Head of caudate nucleus (tissue), 42 donors: ENCODE data around the gene KRT26.
A peak's percentile ranks its signal among the peaks of the same experiment; 100 is the strongest.

Experiments
- DNase-seq, 42 donors: peaks; one replicate each; pipeline versions ENCODE4 v3.0.0 to v3.0.0-alpha.2; 2020 to 2021; ENCODE audit warnings: mixed read lengths in 7 of 42
- intact Hi-C: fragments of 100-400 bp; cut with DNase I; formaldehyde crosslinking; loops from one replicate; pipeline ENCODE4 v1.15.0; 2022

Gene KRT26

DNA sequence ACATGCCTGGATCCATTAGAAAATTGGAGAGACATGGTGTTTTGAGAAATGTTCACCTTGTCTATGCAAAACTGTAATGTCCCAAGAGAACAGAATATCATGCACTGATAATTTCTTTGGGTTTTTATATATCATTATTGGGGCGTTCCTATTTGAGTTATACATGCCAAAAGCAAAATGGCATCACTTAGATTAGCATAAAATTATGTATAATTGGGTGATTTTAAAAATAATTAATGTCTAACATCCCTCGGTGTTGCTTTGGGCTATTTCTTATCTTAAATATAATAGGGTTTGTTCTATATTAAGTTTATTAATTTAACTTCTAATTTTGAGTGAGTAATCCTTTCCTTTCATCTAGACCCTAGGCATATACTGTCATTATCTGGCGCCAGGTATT, 27.9 kb upstream of the KRT26 start, which contains the start of gene KRT28:
TSS of gene KRT28 (minus strand) at position 101 of the 400 bp plus-strand sequence. CDS start at position 35, 66 bp downstream.
- no peak for DNase-seq
- intact Hi-C loops, result no loop called here

DNA sequence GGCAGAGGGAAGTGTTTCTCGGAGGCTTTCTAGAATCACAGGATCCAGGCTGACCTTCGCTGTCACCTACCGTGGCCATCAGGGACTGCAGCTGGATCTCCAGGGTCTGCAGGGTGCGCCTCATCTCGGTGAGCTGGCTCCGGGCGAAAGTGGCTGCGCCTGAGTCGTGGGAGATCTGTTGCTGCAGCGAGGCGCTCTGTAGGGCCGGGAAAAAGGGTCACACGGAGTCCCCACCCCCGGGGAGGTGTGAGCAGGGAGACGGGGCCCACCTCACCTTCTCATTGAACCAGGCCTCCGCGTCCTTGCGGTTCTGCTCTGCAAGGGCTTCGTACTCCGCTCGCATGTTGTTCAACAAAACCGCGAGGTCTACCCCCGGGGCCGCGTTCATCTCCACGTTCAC, 24.8 kb upstream of the KRT26 start:
- intact Hi-C loops, result no loop called here
- no peak for DNase-seq

DNA sequence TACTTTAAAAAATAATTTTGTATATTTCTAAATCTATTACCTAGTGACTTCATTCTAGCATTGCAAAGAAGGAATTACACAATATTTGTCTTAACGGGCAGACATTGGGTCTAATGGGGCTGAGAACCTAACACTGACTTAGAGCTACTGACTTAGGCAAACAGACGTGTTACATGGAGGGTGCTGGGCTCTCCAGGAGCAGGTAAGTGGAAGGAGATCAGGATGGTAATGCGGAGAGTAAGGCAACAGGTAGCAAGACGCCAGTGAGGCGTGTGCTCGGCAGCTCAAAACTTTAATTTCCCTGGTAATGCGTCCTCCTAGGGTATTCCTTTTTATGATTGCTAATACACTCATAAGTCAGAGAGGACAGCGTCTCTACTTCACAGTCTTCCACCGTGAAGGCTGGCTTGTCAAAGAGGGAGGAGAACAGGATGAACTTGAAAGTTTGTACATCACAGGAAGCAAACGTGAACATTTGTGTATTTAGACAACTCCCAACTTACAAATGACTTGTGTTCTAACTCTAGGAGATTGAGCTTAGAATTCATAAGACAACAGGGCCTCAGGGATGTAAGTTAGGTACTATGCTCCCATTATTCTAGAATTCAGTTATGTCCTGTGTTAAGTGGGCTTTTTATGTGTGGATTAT, 23.1 kb upstream of the KRT26 start:
- intact Hi-C loops, result no loop called here
- DNase-seq, result no peak

DNA sequence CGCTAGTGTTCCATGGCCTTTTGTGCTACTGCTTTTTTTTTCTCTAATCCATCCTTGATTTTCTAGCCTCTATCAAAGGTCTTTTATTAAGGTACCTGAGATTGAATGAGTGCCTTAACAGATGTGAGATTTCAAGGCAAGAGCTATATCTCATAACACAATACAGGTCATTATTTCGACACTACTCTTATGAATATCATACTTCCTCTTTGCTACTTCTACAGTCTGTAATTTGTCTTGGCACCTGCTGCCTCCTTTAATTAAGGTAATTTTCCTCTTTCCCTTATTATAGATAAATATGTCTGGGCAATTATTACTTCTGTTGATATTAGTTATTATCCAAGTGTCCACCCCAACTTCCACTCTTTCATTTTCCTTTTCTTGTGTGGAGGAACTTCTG, 22.5 kb upstream of the KRT26 start:
- intact Hi-C loops, result no loop called here
- no peak for DNase-seq

DNA sequence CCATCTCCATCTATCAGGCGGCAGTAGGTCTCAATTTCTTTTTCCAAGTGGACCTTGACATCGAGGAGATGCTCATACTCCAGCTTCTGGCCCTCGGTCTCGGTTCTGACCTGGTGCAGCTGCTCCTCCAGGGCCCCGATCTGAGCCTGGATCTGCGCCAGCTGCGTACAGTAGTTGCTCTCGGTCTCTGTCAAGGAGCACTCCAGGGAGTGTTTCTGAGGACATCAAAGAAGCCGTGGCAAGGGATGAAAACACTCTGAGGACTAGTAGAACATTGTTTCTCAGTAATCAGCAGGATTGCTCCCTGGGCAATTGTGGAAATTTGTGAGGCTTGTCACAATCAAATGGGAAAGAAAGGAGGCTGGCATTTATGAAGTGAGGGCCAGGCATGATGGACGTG, 21.8 kb upstream of the KRT26 start:
- no peak for DNase-seq
- intact Hi-C loops, result no loop called here

DNA sequence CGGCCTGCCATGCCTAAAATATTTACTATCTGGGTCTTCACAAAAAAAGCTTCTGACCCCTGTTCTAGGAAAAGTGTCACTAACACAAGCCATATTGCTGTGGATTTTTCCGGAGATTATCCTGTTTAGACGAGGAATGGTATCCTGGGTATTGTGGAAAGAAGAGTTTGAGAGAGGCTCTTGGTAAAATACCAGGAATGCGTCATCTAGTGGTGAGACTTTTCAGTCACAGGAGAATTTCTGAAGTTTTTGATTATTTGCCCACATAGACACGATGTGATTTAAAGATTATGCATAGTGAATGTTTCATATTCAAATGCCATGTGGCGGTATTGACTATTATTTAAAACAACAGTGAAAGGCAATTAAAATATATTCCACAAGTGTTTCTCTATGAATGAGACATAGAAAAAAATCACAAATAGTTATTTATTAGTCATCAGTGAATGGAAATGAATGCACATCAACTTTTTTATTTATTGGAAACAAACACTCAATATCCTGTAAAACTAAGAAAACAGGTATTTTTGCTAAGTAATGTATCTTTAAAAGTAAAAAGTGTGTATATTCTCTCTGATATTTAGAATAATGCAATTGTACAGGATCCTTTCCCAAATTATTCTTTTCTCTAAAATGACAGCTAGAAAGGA, 19.9 kb upstream of the KRT26 start:
- intact Hi-C loops, result no loop called here
- DNase-seq, result no peak

DNA sequence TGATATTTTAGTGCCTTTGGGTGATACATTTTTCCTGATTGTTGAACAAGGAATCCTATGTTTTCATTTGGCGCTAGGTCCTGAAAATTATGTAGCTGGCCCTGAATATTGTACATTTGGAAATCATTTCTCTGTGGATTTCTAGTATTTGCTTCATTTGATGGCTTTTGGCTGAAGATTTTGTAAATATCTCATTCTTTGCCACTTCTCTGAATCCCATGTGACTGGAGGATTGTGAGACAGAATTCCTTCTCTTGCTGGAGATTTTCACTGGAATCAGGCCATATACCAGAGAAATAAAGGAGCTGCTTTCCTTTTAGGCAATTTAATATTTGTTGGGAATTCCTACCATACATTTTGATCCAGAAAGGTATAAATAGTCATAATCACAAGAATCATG, 19.1 kb upstream of the KRT26 start:
- intact Hi-C loops, result no loop called here

DNA sequence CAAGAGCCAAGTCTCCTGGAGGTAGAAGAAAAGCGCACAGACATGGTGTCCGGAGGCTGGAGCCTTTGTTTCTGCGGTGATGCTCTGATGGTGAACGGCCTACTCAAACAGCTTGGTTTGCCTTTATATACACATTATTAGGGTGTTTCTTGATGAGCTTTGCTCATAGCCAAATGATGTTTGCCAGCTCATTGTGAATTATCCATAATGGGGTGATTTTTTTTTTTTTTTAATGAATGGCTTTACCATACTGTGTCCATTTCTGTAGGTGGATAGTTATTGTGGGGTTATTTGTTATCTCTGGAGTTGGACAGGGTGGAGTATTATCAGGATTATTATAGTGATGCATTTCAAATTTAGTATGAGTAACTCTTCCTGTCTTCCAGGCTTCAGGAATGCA, 10.4 kb upstream of the KRT26 start, which contains the start of gene KRT27:
TSS of gene KRT27 (minus strand) at position 101 of the 400 bp plus-strand sequence. CDS start at position 44, 57 bp downstream.
- intact Hi-C loops, result no loop called here
- DNase-seq, result no peak

More for the DNA sequence above, 19.1 kb upstream of the KRT26 start:
- DNase-seq, result no peak

DNA sequence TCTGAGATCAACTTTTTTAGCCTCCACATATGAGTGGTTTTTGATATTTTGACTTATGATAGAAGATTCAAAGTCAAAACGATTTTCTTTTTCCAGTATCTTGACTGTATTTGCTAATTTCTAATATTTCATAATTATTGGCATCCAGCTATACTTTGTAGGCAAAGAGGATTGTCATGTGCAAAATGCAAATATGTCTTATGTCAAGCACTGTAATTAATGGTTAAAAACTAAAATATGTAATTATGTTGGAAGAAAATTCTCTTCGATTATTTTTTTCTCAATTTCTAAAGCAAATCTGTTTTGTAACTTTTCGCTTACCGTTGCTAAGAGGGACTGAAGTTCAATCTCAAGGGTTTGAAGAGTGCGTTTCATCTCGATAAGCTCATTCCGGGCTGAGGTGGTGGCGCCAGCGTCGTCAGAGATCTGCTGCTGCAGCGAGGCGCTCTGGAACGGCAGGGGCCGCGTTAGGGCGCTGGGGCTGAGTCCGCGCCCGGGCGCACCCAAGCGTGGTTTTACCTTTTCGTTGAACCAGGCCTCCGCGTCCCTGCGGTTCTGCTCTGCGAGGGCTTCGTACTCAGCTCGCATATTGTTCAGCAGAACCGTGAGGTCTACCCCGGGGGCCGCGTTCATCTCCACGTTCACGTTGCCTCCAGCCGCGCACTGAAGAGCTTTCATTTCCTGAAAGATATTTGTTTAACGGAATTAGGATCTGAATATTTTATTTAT, 7.3 kb upstream of the KRT26 start:
- intact Hi-C loops, result no loop called here

DNA sequence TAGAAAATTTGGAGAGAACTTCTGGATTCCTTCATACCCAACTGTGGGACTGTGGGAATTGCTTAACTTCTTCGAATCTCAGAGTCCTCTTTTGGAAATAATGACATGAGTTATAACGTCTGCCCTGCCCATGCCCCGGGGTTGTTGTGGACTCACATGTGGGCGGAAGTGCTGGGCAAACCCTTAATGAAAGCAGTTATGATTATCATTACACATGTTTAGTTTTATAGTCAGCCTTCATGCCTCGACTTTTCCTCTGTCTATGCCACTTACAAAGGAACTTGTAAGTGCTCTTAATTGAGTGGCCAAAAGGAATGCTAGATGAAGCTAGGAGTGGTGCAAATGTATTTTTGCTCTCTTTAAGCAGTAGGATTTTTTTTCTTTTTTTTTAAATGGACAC, 6.5 kb upstream of the KRT26 start:
- intact Hi-C loops, result no loop called here
- DNase-seq, result no peak

More for the DNA sequence above, 7.3 kb upstream of the KRT26 start:
- DNase-seq, result peak in 27 of 42 donors; percentile 8 to 66 (median 43)

DNA sequence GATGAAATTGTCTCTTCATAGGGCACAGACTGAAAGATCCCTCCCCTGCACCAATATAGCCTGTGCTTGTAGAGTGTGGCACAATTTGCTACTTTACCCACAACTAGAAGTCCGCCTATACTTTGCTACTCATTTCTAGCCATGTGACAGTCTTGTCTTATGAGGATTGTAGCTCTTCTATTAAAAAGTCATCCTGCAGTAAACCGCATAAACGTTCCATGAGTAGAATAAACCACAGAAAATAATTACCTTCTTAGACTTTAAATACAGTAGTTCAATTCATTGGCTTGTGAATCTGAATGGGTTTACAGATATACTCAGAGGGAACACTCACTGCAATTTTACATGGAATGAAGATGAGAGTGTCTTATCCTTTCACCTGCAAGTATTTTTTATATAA, 6.0 kb upstream of the KRT26 start:
- intact Hi-C loops, result no loop called here
- no peak for DNase-seq

DNA sequence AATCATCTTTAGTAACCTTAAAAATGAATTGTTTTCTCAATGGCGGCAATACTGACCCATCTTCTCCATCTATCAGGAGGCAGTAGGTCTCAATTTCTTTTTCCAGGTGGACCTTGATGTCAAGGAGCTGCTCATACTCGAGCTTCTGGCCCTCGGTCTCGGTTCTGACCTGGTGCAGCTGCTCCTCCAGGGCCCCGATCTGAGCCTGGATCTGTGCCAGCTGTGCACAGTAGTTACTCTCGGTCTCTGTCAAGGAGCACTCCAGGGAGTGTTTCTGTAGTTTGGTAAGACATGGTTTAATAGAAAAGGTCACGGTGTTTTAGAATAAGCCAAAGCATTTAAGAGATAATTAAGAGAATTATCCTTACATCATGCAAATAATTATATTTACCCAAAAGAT, 5.5 kb upstream of the KRT26 start:
- no peak for DNase-seq
- intact Hi-C loops, result no loop called here

DNA sequence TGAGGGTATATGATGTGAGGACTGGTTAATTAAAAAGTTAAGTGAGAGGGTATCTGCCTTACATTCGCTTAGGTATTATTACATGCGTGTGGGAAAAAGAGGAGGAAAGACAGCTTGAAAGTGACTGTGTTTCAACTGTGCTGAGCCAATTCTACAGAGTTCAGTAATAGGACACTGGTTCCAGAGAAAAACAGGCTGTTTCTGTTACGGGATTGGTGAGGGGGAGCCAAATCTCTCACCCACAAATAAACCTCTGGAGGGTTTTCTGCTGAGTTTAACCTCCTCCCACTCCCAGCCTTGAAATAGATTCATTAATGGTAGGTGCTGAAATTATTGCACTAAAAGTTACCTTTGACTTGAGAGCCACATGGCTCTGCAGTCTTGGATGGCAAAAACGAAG, 3.9 kb upstream of the KRT26 start:
- intact Hi-C loops, result no loop called here
- DNase-seq, result peak in 1 of 42 donors; percentile 4

DNA sequence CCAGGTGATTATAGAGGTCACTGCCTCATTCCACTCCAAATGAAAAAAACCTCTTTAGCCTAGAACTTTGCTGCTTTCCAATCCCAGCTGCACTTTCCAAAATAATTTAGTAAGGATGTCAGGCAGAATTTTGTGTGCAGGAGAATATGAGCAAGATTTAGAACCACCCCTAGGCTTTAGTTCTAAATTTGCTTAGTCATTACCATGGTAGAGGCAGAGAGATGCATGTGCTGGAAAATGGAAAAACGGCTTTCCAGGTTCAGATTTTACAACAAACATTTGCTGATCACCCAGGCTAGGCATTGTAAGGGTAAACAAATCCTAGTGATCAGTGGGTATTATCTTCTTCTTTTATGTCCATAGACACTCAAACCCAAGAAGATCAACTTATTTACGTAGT, 6.3 kb downstream of the KRT26 start:
- DNase-seq, result no peak
- intact Hi-C loops, result no loop called here

DNA sequence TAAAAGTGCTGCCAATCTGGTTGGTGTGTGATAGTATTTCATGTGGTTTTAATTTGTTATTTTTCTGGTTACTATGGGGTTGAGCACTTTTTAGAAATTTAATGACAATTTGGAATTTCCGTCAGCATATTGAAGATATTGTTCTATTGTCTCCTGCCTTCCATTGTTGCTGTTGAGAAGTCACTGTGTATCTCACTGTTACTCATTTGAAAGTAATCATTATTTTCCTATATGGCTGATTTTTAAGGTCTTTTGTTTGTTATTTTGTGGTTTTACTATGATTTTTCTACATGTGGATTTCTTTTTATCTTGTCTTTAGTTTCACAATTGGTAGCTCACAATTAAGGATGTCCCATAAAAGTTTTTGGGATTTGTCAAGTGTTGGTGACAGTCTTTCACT, 8.2 kb downstream of the KRT26 start:
- no peak for DNase-seq

DNA sequence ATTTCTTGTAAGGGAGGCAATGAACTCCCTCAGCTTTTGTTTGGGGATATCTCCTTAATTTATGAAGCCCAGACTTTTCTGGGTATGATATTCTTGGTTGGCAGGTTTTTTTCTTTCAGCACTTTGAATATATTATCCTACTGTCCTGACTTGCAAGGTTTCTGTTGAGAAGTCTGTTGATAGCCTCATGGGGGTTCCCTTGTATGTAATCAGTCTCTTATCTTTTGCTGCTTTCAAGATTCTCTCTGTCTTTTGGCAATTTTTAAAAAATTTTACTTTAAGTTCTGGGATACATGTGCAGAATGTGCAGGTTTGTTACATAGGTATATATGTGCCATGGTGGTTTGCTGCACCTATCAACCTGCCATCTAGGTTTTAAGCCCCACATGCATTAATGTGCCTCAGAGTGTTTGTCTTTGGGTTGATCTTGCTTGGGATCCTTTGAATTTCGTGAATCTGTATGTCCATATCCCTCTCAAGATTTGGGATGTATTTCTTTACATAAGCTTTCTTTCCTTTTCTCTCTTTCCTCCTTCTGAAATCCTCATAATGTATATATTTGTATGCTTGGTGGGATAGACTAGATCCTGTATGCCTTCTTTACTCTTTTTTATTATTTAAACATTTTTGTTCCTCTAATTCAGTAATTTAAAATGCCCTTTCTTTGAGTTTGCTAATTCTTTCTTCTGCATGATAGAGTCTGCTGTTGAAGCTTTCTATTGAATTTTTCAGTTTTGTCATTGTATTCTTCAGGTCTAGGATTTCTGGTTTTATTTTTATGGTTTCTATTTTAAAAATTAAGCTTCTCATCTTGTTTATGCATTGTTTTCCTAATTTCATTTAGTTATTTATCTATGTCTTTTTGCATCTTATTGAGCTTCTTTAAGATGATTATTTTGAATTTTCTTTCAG, 11.6 kb downstream of the KRT26 start:
- DNase-seq, result no peak
- intact Hi-C loops, result no loop called here

More for the DNA sequence above, 8.2 kb downstream of the KRT26 start:
- intact Hi-C loops, result no loop called here

DNA sequence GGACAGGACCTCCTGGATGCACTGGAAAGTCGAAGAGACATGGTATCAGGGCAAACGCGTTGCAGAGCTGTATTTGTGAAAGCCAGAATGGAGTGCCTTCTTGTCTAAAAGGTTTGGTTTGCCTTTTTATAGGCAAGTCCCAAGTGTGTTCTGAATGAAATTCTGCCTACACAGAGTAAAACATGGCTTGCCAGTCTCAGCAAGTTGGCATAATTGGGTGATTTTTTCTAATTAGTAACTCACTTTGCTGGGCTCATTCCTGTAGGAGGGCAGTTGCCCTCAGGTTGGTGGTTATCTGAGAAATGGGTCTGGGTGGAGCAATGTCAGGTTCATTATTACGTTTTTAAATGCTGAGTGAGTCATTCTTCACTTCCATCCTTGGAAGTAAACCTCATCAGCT, 16.8 kb downstream of the KRT26 start, which contains the start of gene KRT25:
TSS of gene KRT25 (minus strand) at position 101 of the 400 bp plus-strand sequence. CDS start at position 41, 60 bp downstream.
- no peak for DNase-seq
- intact Hi-C loops, result no loop called here

DNA sequence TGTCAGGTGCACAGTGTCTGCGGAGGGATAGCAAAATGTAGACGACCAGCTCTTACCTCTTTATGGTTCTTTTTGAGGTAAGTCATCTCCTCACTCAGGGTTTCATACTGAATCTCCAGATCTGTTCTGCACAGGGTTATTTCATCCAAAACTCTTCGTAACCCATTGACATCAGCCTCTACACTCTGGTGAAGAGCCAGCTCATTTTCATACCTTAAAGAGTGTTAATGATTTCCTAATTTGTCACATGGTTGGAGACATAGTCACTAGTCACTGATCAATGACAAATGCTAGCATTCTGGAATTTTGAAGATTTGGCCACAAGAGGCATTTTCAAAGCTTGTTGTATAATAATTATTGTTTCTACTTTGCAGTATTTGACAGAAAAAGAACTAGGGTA, 18.2 kb downstream of the KRT26 start:
- intact Hi-C loops, result no loop called here
- DNase-seq, result no peak

DNA sequence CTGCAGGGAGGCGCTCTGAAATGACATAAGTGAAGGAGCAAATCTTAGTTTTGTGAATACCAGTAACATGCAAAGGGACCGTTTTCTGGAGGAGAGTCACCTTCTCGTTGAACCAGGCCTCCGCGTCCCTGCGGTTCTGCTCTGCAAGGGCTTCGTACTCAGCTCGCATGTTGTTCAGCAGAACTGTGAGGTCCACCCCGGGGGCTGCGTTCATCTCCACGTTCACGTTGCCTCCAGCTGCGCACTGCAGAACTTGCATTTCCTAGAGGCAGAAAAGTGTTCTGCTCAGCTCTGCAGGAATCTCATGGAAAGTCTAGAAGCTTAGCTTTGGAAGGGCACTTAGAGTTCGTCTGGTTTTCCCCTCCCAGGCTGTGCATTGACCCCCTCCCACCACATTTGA, 20.9 kb downstream of the KRT26 start:
- no peak for DNase-seq
- intact Hi-C loops, result no loop called here
